ENCODE data around the gene DISC1.
"Not testable (repeated sequence)": the region's sequence is repeated elsewhere in the genome, so short reads cannot be mapped to it uniquely, and the experiment has no call there.

The DISC1 gene

DNA sequence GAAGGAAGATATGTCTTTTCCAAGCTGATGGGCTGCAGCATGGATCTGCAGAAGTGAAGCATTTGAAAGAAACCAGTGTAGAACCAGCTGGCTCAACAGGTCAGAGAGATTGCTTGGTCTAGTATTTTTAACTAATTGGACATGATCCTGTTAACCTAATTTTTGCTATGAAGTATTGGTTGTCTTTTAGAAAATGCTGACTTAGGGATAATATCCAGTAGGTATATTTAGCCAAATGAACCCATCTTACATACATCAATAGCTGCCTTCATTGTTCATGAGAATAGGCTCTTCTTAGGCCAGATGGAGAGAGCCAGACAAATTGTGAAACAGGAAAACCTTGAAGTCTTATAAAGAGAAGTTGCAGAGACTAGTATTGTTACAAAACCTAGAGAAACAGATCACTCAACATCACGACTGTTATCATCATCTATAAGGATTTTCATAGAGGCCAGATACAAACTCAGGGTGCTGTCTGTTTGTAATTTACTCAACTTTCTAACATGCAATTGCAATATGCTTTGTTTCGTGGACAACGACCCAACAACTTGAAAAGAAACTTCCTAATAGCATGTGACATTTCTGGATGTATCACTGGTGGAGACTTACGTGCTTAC lies 148.2 kb downstream of the DISC1 start:
- no peaks in the 10 kb centered on the region for H3K4me1 ChIP-seq (ENCODE audit: control insufficient read depth, insufficient read depth, low read length)
- H3K9ac ChIP-seq (ENCODE audit: low read depth, low read length) = no peak overlapping the region
- H3K9me3 ChIP-seq (ENCODE audit: control insufficient read depth, insufficient read depth, low read length) = no peaks in the 10 kb centered on the region
- no peaks in the 10 kb centered on the region for H3K27me3 ChIP-seq (ENCODE audit: control insufficient read depth, insufficient read depth, low read length)
- no peaks in the 10 kb centered on the region for H3K36me3 ChIP-seq (ENCODE audit: control insufficient read depth, insufficient read depth, low read length)
- no peak overlapping the region for H3K4me3 ChIP-seq (ENCODE audit: low read depth, low read length)
- no peak overlapping the region for H3K27ac ChIP-seq (ENCODE audit: low read depth, low read length)

- Histone ChIP-seq H3K27me3 (ENCODE audit: control insufficient read depth, insufficient read depth, low read length) (no peaks in the 10 kb centered on the region), H3K36me3 (ENCODE audit: control insufficient read depth, insufficient read depth, low read length) (no peaks in the 10 kb centered on the region), H3K27ac (ENCODE audit: low read depth, low read length) (no peak overlapping the region), H3K4me3 (ENCODE audit: low read depth, low read length) (no peak overlapping the region), H3K9ac (ENCODE audit: low read depth, low read length) (no peak overlapping the region), H3K9me3 (ENCODE audit: control insufficient read depth, insufficient read depth, low read length) (no peaks in the 10 kb centered on the region), H3K4me1 (ENCODE audit: control insufficient read depth, insufficient read depth, low read length) (no peaks in the 10 kb centered on the region)
Observed at GRCh38 chr1:231776010-231776756, 149.6 kb downstream of the DISC1 start.

GRCh38 chr1:231776757-231777062 lies 150.1 kb downstream of the DISC1 start:
- H3K4me3 ChIP-seq (ENCODE audit: low read depth, low read length) = no peak overlapping the region
- no peak overlapping the region for H3K9ac ChIP-seq (ENCODE audit: low read depth, low read length)
- H3K9me3 ChIP-seq (ENCODE audit: control insufficient read depth, insufficient read depth, low read length) = no peaks in the 10 kb centered on the region
- H3K36me3 ChIP-seq (ENCODE audit: control insufficient read depth, insufficient read depth, low read length) = no peaks in the 10 kb centered on the region
- H3K4me1 ChIP-seq (ENCODE audit: control insufficient read depth, insufficient read depth, low read length) = peaks cover 2% of the 10 kb centered on the region
- no peak overlapping the region for H3K27ac ChIP-seq (ENCODE audit: low read depth, low read length)
- H3K27me3 ChIP-seq (ENCODE audit: control insufficient read depth, insufficient read depth, low read length) = no peaks in the 10 kb centered on the region

DNA sequence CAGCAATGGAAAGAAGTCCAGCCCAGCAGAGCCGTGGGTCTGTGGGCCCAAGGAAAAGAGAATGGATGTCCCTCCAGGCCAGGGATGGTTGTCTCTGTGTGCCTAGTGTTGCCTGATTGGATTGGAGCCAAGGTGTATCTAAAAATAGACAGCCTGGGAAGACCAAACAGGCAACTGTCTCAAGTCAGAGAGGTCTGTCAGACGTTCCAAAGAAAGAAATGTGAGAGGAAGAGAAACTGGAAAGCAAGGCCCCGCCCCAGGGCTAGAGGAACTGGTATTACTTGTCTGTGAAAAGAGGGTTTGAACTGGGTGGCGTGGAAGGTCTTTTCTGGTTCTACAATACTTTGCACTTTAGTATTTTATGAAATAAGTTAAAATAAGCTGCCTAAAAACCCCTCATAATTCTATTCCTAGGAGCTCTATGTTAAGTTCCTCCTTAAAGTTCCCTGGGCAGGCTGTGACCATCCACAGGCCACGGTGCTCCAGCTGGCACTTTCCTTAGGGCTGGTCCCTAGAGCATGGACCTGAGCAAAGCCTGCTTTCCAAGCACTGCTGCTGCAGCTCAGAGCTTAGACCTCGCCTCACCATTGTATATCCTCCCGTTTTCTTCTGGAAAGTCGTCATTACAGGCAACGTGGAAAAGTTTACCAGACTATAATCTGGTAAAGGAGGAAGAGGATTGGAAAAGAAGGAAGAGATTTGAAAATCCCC lies 151.6 kb downstream of the DISC1 start:
- Histone ChIP-seq H3K27ac (ENCODE audit: low read depth, low read length) (no peak overlapping the region), H3K4me3 (ENCODE audit: low read depth, low read length) (no peak overlapping the region), H3K9me3 (ENCODE audit: control insufficient read depth, insufficient read depth, low read length) (no peaks in the 10 kb centered on the region), H3K4me1 (ENCODE audit: control insufficient read depth, insufficient read depth, low read length) (peaks cover 7% of the 10 kb centered on the region), H3K36me3 (ENCODE audit: control insufficient read depth, insufficient read depth, low read length) (no peaks in the 10 kb centered on the region), H3K9ac (ENCODE audit: low read depth, low read length) (no peak overlapping the region), H3K27me3 (ENCODE audit: control insufficient read depth, insufficient read depth, low read length) (no peaks in the 10 kb centered on the region)

- no peaks in the 10 kb centered on the region for H3K27me3 ChIP-seq (ENCODE audit: control insufficient read depth, insufficient read depth, low read length)
- no peak overlapping the region for H3K27ac ChIP-seq (ENCODE audit: low read depth, low read length)
- no peaks in the 10 kb centered on the region for H3K36me3 ChIP-seq (ENCODE audit: control insufficient read depth, insufficient read depth, low read length)
Observed at GRCh38 chr1:231779081-231779480, 152.5 kb downstream of the DISC1 start.

DNA sequence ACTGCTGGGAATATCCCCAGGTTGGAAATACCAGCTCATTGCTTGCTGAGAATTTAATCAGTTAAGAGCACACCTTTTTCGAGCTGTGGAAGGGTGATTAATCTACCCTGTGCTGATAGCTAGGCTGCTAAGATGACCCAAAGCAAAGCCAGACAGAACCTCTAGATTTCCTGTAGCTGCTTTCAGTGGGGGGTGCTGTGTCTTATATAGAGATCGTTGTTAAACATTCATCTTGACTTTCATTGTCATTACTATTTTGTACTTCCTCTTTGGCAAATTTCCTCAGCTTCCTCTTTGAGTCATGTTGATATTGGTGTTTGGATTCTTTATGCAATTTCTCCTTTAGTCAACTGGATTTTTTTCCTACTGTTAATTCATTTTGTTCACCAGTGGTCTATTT lies 155.3 kb downstream of the DISC1 start:
- Histone ChIP-seq H3K9ac (ENCODE audit: low read depth, low read length) (no peak overlapping the region), H3K27ac (ENCODE audit: low read depth, low read length) (no peak overlapping the region), H3K36me3 (ENCODE audit: control insufficient read depth, insufficient read depth, low read length) (no peaks in the 10 kb centered on the region), H3K4me1 (ENCODE audit: control insufficient read depth, insufficient read depth, low read length) (peaks cover 7% of the 10 kb centered on the region), H3K9me3 (ENCODE audit: control insufficient read depth, insufficient read depth, low read length) (no peaks in the 10 kb centered on the region), H3K27me3 (ENCODE audit: control insufficient read depth, insufficient read depth, low read length) (no peaks in the 10 kb centered on the region), H3K4me3 (ENCODE audit: low read depth, low read length) (no peak overlapping the region)

More at GRCh38 chr1:231779081-231779480, 152.5 kb downstream of the DISC1 start:
- no peak overlapping the region for H3K9ac ChIP-seq (ENCODE audit: low read depth, low read length)
- H3K4me3 ChIP-seq (ENCODE audit: low read depth, low read length) = no peak overlapping the region
- no peaks in the 10 kb centered on the region for H3K9me3 ChIP-seq (ENCODE audit: control insufficient read depth, insufficient read depth, low read length)
- H3K4me1 ChIP-seq (ENCODE audit: control insufficient read depth, insufficient read depth, low read length) = peaks cover 7% of the 10 kb centered on the region

- not testable (repeated sequence) for H3K4me3 ChIP-seq (ENCODE audit: low read depth, low read length); H3K4me1 ChIP-seq (ENCODE audit: control insufficient read depth, insufficient read depth, low read length); H3K36me3 ChIP-seq (ENCODE audit: control insufficient read depth, insufficient read depth, low read length); H3K9me3 ChIP-seq (ENCODE audit: control insufficient read depth, insufficient read depth, low read length); H3K27me3 ChIP-seq (ENCODE audit: control insufficient read depth, insufficient read depth, low read length); H3K9ac ChIP-seq (ENCODE audit: low read depth, low read length); H3K27ac ChIP-seq (ENCODE audit: low read depth, low read length)
Observed at GRCh38 chr1:231785073-231785472, 158.5 kb downstream of the DISC1 start.

DNA sequence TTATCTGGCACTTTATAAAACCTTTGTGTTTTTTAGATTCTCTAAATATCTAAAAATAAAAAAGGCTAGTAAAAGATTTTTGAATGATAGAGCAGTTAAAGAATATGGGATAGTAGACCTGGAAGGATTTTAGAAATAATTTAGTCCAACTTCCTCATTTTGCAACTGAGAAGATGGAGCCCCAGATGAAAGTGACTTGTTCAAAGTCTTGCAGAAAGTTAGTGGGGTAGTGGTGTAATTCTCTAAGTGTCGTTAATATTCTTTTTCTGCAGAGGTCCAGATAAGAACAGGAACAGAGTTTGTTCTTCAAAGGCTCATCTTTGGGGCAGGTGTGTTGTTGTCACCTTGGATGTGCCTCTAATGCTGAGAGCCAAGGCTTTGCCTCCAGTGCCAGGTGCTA lies 159.5 kb downstream of the DISC1 start:
- no peak overlapping the region for H3K9ac ChIP-seq (ENCODE audit: low read depth, low read length)
- H3K4me3 ChIP-seq (ENCODE audit: low read depth, low read length) = no peak overlapping the region
- no peak overlapping the region for H3K27ac ChIP-seq (ENCODE audit: low read depth, low read length)
- H3K27me3 ChIP-seq (ENCODE audit: control insufficient read depth, insufficient read depth, low read length) = no peaks in the 10 kb centered on the region
- peaks cover 7% of the 10 kb centered on the region for H3K4me1 ChIP-seq (ENCODE audit: control insufficient read depth, insufficient read depth, low read length)
- no peaks in the 10 kb centered on the region for H3K9me3 ChIP-seq (ENCODE audit: control insufficient read depth, insufficient read depth, low read length)
- no peaks in the 10 kb centered on the region for H3K36me3 ChIP-seq (ENCODE audit: control insufficient read depth, insufficient read depth, low read length)

- Histone ChIP-seq H3K36me3 (ENCODE audit: control insufficient read depth, insufficient read depth, low read length) (no peaks in the 10 kb centered on the region), H3K27me3 (ENCODE audit: control insufficient read depth, insufficient read depth, low read length) (no peaks in the 10 kb centered on the region), H3K4me3 (ENCODE audit: low read depth, low read length) (no peak overlapping the region), H3K27ac (ENCODE audit: low read depth, low read length) (no peak overlapping the region), H3K9me3 (ENCODE audit: control insufficient read depth, insufficient read depth, low read length) (no peaks in the 10 kb centered on the region), H3K4me1 (ENCODE audit: control insufficient read depth, insufficient read depth, low read length) (no peaks in the 10 kb centered on the region), H3K9ac (ENCODE audit: low read depth, low read length) (no peak overlapping the region)
Observed at GRCh38 chr1:231792634-231793033, 166.0 kb downstream of the DISC1 start.

- H3K27me3 ChIP-seq (ENCODE audit: control insufficient read depth, insufficient read depth, low read length) = no peaks in the 10 kb centered on the region
- no peaks in the 10 kb centered on the region for H3K4me1 ChIP-seq (ENCODE audit: control insufficient read depth, insufficient read depth, low read length)
- no peak overlapping the region for H3K27ac ChIP-seq (ENCODE audit: low read depth, low read length)
- H3K36me3 ChIP-seq (ENCODE audit: control insufficient read depth, insufficient read depth, low read length) = no peaks in the 10 kb centered on the region
- H3K4me3 ChIP-seq (ENCODE audit: low read depth, low read length) = no peak overlapping the region
- H3K9me3 ChIP-seq (ENCODE audit: control insufficient read depth, insufficient read depth, low read length) = no peaks in the 10 kb centered on the region
- no peak overlapping the region for H3K9ac ChIP-seq (ENCODE audit: low read depth, low read length)
Observed at GRCh38 chr1:231793893-231794292, 167.3 kb downstream of the DISC1 start.

DNA sequence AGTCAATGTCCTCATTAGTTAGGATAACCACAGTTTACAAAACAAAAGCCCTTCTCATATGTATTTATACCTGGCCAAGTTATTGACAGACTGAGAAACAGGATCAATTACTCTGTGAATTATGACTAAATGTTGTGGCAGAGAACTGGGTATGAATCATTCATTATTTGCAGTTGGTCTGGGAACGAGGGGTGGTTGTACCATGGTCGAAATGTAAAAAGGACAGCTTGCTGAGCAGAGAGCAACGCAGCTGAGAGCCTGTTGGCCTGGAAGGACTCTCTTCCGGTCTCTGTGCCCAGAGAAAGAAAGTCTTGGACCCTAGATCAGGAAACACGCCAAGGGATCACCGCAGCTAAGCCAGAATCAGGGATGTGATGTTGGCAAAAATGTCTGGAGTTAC lies 169.6 kb downstream of the DISC1 start:
- no peak overlapping the region for H3K4me3 ChIP-seq (ENCODE audit: low read depth, low read length)
- H3K36me3 ChIP-seq (ENCODE audit: control insufficient read depth, insufficient read depth, low read length) = no peaks in the 10 kb centered on the region
- H3K27me3 ChIP-seq (ENCODE audit: control insufficient read depth, insufficient read depth, low read length) = no peaks in the 10 kb centered on the region
- no peak overlapping the region for H3K27ac ChIP-seq (ENCODE audit: low read depth, low read length)
- H3K9me3 ChIP-seq (ENCODE audit: control insufficient read depth, insufficient read depth, low read length) = no peaks in the 10 kb centered on the region
- no peak overlapping the region for H3K9ac ChIP-seq (ENCODE audit: low read depth, low read length)
- H3K4me1 ChIP-seq (ENCODE audit: control insufficient read depth, insufficient read depth, low read length) = no peaks in the 10 kb centered on the region
